Esophagus (tissue), 2 donors: Measurements from ENCODE around the gene NDUFC2. TPM values are rescaled to one million over a fixed set of nuclear protein-coding genes. Genes with fewer than 3 reads are reported as not detected.

Experiments
- H3K27ac ChIP-seq, 2 donors: one replicate each; pipeline ENCODE4 v1.5.1; 2013; ENCODE audit warnings: low read depth in 2 of 2, mild to moderate bottlenecking in 2 of 2, inconsistent platforms in 1 of 2, low read length in 1 of 2, moderate library complexity in 1 of 2
- H3K27me3 ChIP-seq, 2 donors: one replicate each; pipeline ENCODE4 v1.6.1; 2013; ENCODE audit warnings: low read length in 2 of 2, control low read depth in 1 of 2, mild to moderate bottlenecking in 1 of 2; ENCODE audit not compliant: insufficient read depth in 2 of 2, control insufficient read depth in 1 of 2
- H3K36me3 ChIP-seq, 2 donors: one replicate each; pipeline ENCODE4 v1.6.1; 2013; ENCODE audit warnings: low read length in 1 of 2; ENCODE audit not compliant: control insufficient read depth in 2 of 2, insufficient read depth in 2 of 2
- H3K4me1 ChIP-seq, 2 donors: one replicate each; pipeline ENCODE4 v1.6.1; 2013; ENCODE audit warnings: low read length in 1 of 2; ENCODE audit not compliant: control insufficient read depth in 2 of 2, insufficient read depth in 2 of 2
- H3K4me3 ChIP-seq, 2 donors: one replicate each; pipeline ENCODE4 v1.5.1; 2013; ENCODE audit warnings: low read length in 2 of 2, mild to moderate bottlenecking in 2 of 2, low read depth in 1 of 2, moderate library complexity in 1 of 2
- H3K9me3 ChIP-seq, 2 donors: one replicate each; pipeline ENCODE4 v1.6.1; 2013; ENCODE audit warnings: mild to moderate bottlenecking in 2 of 2, low read depth in 1 of 2, low read length in 1 of 2, moderate library complexity in 1 of 2; ENCODE audit not compliant: control insufficient read depth in 2 of 2, insufficient read depth in 1 of 2
- WGBS, 2 donors: extraction: QIAGEN DNeasy Blood & Tissue Kit; methylation state at CpG; one replicate each; pipeline ENCODE4 v1.1.7; 2013; 5-methylcytosine and 5-hydroxymethylcytosine counted together
- polyA plus RNA-seq, 2 donors: library from polyadenylated mRNA; stranded (reverse); fragments of 200-250 nt; gene quantifications; one replicate each; pipeline ENCODE4 v1.2.3, GENCODE V29; 2013
- donor health status: healthy with polysubstance abuse.
- donor health status: Bipolar disorder and iron deficiency.

The NDUFC2 gene
- polyA plus RNA-seq, 2 donors = 50.9 to 140 TPM

DNA sequence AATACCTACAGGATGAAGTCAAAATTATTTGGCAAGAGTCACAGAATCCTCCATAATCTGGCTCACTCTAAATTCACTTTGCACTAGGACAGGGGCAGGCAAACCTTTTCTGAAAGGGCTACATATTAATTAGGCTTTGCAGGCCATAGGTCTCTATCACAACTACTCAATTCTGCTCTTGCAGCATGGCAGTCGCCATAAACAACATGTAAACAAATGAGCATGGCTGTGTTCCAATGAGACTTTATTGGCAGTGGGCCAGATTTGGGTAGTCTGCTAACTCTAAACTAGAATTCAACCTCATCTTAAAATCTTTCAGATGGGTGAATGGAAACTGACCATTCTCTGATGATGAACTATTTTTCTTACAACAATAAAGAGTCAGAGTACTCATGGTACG lies 10.2 kb downstream of the NDUFC2 start:
- peaks cover 12 to 17% of the 10 kb centered on the region in 2 donors for H3K36me3 ChIP-seq
- H3K4me1 ChIP-seq = peaks cover 0 to 2% of the 10 kb centered on the region in 2 donors
- H3K27me3 ChIP-seq = no peaks in the 10 kb centered on the region
- no peaks in the 10 kb centered on the region for H3K9me3 ChIP-seq
- 55 to 58% methylated on average over 2 of the region's 2 CpGs for WGBS, 2 donors
- no peak overlapping the region for H3K27ac ChIP-seq
- no peak overlapping the region for H3K4me3 ChIP-seq

DNA sequence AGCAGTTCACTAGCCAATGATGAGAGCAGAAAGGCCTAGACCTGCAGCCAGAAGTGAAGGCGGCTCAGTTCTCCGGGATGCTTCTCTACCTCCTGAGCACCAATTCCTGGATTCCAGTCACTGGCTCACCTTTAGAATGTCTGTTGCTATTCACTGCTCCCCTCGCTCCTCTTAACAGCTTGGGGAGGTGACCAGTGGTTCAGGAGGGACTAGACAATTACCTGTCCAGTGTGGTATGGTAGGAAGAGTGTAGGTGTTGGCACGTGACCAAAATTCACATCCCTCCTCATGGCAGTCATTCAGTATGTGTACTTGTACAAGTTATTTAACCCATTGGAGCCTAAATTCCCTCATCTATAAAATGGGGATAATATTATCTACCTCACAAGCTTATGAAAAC lies 12.0 kb downstream of the NDUFC2 start:
- H3K36me3 ChIP-seq = peaks cover 12 to 17% of the 10 kb centered on the region in 2 donors
- no peaks in the 10 kb centered on the region for H3K9me3 ChIP-seq
- WGBS, 2 donors = 92 to 94% methylated on average over 4 of the region's 4 CpGs
- no peak overlapping the region for H3K4me3 ChIP-seq
- H3K27me3 ChIP-seq = no peaks in the 10 kb centered on the region
- no peak overlapping the region for H3K27ac ChIP-seq
- H3K4me1 ChIP-seq = peaks cover 0 to 2% of the 10 kb centered on the region in 2 donors

DNA sequence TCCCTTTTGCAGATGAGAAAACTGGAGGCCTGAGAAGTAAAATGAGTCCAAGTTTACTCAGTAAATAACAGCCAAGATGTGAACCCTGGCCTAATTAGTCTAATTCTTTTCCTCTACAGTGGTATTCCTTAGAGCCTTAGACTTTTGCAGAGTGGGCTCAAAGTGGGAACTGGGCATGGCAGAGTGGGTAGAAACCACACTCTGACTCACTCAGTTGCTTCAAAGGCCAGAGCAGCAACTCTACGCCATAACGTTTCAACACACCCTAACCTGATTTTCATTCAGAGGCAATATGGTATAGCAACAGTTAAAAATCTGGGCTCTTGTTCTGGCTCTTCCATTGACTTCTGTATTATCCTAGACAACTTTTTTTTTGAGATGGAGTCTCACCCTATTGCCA lies 13.2 kb downstream of the NDUFC2 start:
- Histone ChIP-seq H3K27ac (no peak overlapping the region), H3K4me3 (no peak overlapping the region), H3K4me1 (peaks cover 0 to 2% of the 10 kb centered on the region in 2 donors), H3K36me3 (peaks cover 11 to 12% of the 10 kb centered on the region in 2 donors), H3K27me3 (no peaks in the 10 kb centered on the region), H3K9me3 (no peaks in the 10 kb centered on the region)
- 69 to 74% methylated on average over 2 of the region's 2 CpGs for WGBS, 2 donors

DNA sequence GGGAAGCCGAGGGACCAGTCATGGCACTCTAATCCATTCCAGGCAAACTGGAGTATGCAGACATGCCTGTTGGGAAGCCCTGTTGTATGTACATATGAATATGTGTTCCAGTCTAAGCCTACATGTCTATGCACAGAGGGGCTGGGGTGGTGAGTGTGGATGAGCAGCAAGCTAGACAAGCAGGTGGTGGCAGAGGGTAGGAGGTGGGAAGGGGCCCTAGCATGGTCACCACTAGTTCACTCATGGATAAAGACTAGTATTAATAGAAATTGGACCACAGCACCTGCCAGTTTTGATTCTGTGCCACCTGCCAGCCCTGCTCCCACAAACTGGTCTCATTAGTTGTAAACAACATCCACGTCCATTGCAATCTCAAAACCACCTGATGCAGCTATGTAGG lies 14.5 kb downstream of the NDUFC2 start:
- Histone ChIP-seq H3K9me3 (no peaks in the 10 kb centered on the region), H3K27ac (no peak overlapping the region), H3K4me1 (no peaks in the 10 kb centered on the region), H3K4me3 (no peak overlapping the region), H3K36me3 (peaks cover 5 to 8% of the 10 kb centered on the region in 2 donors), H3K27me3 (no peaks in the 10 kb centered on the region)
- WGBS, 2 donors = 86 to 89% methylated on average over 2 of the region's 2 CpGs

DNA sequence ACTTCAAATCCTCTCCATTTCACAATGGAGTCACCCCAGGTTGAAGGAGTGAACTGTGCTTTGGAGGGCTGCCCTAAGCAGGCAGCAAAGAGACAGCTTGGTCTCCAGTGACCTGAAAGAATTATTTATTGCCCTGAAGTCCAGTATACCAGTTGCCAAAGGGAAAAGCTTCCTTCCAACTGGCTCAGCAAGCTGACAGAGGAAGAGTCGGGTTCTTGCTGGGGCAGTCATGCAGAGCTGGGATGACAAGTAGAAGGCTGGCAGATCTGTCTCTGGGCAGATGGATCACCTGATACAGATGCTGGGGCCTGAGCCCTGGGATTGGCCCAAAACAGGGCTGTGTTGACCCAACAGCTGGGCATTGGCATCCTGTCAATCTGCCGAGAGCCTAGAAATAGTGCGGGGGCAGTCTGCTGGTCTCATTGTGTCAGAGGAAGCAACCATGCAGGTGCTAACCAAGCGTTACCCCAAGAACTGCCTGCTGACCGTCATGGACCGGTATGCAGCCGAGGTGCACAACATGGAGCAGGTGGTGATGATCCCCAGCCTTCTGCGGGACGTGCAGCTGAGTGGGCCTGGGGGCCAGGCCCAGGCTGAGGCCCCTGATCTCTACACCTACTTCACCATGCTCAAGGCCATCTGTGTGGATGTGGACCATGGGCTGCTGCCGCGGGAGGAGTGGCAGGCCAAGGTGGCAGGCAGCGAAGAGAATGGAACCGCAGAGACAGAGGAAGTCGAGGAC lies 16.1 kb downstream of the NDUFC2 start, which contains the start of gene THRSP:
Gene THRSP (plus strand): TSS at position 422 of the 742 bp plus-strand sequence. CDS start 21 bp downstream, at position 443.
- H3K27ac ChIP-seq = no peak within 1 kb of the TSS
- H3K4me3 ChIP-seq = no peak within 1 kb of the TSS
- H3K4me1 ChIP-seq = no peaks in the 10 kb centered on the region
- peaks cover 3 to 4% of the 10 kb centered on the region in 2 donors for H3K36me3 ChIP-seq
- no peaks in the 10 kb centered on the region for H3K9me3 ChIP-seq
- 93 to 95% methylated on average over 14 of the region's 14 CpGs for WGBS, 2 donors
- no peaks in the 10 kb centered on the region for H3K27me3 ChIP-seq

DNA sequence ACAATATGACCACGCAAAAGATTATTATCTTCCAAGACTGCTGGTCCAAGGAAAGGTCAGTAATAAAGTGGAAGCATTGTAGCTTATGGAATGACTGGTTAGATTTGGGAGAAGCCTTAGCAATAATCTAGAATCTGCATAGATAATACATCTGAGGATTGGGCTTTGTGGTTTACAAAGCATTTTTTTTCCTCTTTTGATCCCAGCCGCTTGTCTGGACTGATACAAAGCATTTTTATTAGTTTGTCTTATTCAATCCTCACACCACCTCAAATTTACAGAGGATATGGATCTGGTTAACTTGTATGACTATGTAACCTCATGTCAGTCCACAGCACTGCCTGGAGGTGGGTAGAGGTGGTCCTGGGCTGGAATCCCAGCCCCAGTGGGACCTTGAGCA lies 17.0 kb downstream of the NDUFC2 start:
- H3K9me3 ChIP-seq = no peaks in the 10 kb centered on the region
- 67 to 73% methylated on average over 2 of the region's 2 CpGs for WGBS, 2 donors
- H3K4me3 ChIP-seq = no peak overlapping the region
- H3K27ac ChIP-seq = no peak overlapping the region
- H3K4me1 ChIP-seq = no peaks in the 10 kb centered on the region
- no peaks in the 10 kb centered on the region for H3K27me3 ChIP-seq
- peaks cover 0 to 2% of the 10 kb centered on the region in 2 donors for H3K36me3 ChIP-seq

DNA sequence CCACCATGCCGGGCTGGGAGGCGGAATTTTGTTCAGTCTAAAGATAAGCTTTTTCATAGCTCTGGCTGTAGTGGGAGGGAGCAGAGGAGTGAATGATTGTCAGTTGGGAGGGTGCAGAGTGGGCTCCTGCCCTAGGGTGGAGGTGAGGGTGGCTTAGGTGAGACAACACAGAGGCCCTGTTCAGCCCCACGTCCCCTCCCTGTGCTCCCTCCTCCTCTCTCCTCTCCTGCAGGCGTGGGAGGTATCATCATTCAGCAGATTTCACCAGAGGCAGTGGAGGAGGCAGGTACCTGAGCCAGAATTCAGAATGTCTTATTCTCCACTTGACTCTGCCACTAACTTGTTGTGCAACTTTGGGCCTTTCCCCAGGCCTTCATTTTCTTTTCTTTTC lies 17.7 kb downstream of the NDUFC2 start:
- no peaks in the 10 kb centered on the region for H3K36me3 ChIP-seq
- H3K4me1 ChIP-seq = no peaks in the 10 kb centered on the region
- H3K4me3 ChIP-seq = no peak overlapping the region
- H3K27ac ChIP-seq = no peak overlapping the region
- no peaks in the 10 kb centered on the region for H3K9me3 ChIP-seq
- 46 to 55% methylated on average over 3 to 4 of the region's 4 CpGs for WGBS, 2 donors
- no peaks in the 10 kb centered on the region for H3K27me3 ChIP-seq

DNA sequence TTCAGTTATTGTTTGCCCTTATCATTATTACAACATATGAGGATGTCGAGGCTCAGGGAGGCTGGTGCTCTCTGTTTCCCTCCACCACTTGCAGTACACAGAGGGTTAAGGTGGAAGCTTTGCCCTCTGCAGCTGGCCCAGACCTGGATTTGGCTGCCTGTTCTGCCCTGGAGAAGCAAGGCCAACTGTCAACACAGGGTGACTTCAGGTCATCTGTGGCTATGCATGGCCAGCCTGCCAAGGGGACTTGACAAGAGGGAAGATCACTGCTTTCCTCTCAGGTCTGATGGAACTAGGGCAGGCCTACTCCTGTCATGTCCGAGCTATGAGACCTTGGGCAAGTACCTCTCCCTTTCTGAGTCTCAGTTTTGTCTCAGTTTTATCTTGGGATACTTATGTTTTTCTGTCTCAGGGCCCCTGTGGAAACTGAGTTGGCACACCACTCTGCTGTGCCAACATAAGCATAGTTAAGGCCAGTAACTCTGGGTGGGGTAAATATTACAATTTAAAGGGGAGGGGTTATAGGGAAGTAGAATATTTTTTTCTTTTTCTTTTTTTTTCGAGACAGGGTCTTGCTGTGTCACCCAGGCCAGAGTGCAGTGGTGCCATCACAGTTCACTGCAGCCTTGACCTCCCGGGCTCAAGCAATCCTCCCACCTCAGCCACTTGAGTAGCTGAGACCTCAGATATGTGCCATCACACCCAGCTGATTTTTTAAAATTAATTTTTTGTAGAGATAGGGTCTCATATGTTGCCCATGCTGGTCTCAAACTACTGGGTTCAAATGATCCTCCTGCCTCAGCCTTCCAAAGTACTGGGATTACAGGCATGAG lies 18.4 kb downstream of the NDUFC2 start:
- WGBS, 2 donors = 68 to 77% methylated on average over 4 of the region's 4 CpGs
- Histone ChIP-seq H3K27ac (no peak overlapping the region), H3K36me3 (no peaks in the 10 kb centered on the region)

DNA sequence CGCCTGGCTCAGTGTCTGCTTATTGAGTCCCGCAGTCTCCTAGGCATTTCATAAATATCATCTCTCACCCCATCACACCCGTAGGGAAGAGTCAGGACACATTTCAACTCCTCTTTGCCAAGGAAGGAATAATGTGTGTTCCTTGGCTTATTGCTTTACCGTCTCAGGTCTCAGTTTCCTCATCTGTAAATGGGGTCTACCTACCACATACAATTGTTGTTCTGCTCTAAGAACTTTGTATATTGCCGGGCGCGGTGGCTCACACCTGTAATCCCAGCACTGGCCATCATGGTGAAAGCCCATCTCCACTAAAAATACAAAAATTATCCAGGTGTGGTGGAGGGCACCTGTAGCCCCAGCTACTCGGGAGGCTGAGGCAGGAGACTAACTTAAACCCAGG lies 19.1 kb downstream of the NDUFC2 start:
- no peaks in the 10 kb centered on the region for H3K4me1 ChIP-seq
- H3K9me3 ChIP-seq = no peaks in the 10 kb centered on the region
- H3K4me3 ChIP-seq = no peak overlapping the region
- 95% methylated on average over 8 of the region's 8 CpGs for WGBS, 2 donors
- no peaks in the 10 kb centered on the region for H3K36me3 ChIP-seq
- no peak overlapping the region for H3K27ac ChIP-seq
- no peaks in the 10 kb centered on the region for H3K27me3 ChIP-seq

More for the DNA sequence above, 18.4 kb downstream of the NDUFC2 start:
- Histone ChIP-seq H3K4me1 (no peaks in the 10 kb centered on the region), H3K9me3 (no peaks in the 10 kb centered on the region), H3K4me3 (no peak overlapping the region), H3K27me3 (no peaks in the 10 kb centered on the region)
